D721Med (cell line): ENCODE measurements around the gene NCKAP5L.

ENCODE experiments used
- DNase-seq: peaks from one replicate; pipeline ENCODE4 v3.0.0; 2011; ENCODE audit warnings: low spot score; ENCODE audit not compliant: insufficient read length
- FAIRE-seq: peaks from 2 replicates; lab custom pipeline; 2011; peaks lifted over from hg19 to GRCh38; lab: Jason Lieb, UNC
- TF ChIP-seq, protein P1 (sequence below): IDR thresholded peaks from 2 replicates; pipeline ENCODE4 v1.5.1; 2012; ENCODE audit warnings: mild to moderate bottlenecking, control low read depth; ENCODE audit not compliant: insufficient read depth; ENCODE audit errors: missing control alignments

Gene NCKAP5L

GRCh38 chr12:49868449-49868848 lies 40.2 kb upstream of the NCKAP5L start:
- no peak for FAIRE-seq
- TF ChIP-seq, protein P1, sequence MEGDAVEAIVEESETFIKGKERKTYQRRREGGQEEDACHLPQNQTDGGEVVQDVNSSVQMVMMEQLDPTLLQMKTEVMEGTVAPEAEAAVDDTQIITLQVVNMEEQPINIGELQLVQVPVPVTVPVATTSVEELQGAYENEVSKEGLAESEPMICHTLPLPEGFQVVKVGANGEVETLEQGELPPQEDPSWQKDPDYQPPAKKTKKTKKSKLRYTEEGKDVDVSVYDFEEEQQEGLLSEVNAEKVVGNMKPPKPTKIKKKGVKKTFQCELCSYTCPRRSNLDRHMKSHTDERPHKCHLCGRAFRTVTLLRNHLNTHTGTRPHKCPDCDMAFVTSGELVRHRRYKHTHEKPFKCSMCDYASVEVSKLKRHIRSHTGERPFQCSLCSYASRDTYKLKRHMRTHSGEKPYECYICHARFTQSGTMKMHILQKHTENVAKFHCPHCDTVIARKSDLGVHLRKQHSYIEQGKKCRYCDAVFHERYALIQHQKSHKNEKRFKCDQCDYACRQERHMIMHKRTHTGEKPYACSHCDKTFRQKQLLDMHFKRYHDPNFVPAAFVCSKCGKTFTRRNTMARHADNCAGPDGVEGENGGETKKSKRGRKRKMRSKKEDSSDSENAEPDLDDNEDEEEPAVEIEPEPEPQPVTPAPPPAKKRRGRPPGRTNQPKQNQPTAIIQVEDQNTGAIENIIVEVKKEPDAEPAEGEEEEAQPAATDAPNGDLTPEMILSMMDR, result no peak
- DNase-seq, result no peak

DNA sequence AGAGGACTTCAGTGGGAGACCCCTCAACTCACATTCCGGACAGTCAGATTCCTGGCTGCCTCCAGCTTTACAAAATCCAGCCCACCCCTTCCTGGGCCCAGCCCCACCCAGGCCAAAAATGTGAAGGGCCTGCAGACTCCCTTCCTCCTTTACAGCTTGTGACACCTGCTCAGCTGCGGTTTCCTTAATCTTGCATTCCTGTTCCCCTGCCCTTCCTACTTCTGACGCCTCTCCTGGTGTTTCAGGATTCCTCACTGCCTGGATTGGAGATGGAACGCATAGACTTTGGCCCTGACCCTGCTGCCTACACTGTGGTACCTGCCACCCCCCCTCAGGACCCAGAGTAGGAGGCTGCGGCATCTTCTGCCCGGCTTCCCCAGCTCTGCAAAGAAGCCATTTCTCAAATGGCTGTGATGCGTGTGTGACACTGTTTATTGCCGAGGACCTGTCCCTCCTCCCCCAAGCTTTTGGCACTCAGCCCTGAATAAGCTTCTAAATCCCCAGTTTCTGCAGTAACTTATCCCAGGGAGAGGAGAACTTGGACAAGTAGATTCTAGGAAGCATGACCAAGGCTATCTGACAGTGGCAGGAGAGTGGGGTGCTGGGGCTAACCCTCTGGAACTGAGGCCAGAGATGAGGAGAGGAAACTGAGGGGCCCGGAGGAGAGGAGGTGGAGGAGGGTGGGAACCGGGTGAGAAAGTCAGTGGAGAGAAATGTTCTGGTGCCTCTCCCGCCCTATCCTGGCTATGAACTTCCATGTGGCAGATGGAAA lies 39.5 kb upstream of the NCKAP5L start:
- TF ChIP-seq, protein P1, result no peak
- no peak for DNase-seq
- no peak for FAIRE-seq

GRCh38 chr12:49866859-49867569 lies 38.8 kb upstream of the NCKAP5L start:
- FAIRE-seq (no peak), DNase-seq (peak; percentile 83)
- TF ChIP-seq, protein P1, result peak; percentile 91

- TF ChIP-seq, protein P1, result no peak
- DNase-seq (no peak), FAIRE-seq (no peak)
These were observed 37.5 kb upstream of the NCKAP5L start for GRCh38 chr12:49865782-49866135.

- TF ChIP-seq, protein P1, result no peak
- FAIRE-seq (no peak), DNase-seq (no peak)
These were observed 37.0 kb upstream of the NCKAP5L start for GRCh38 chr12:49865109-49865781.

GRCh38 chr12:49864798-49865090 lies 36.5 kb upstream of the NCKAP5L start:
- DNase-seq (no peak), FAIRE-seq (no peak)
- TF ChIP-seq, protein P1, result no peak
